GM21723 (cell line): ENCODE data around the gene CHCHD6.

ENCODE experiments used
- ATAC-seq: cut with Tn5 transposase; IDR thresholded peaks from one replicate; pipeline ENCODE4 v1.9.1; 2021; ENCODE audit warnings: mild to moderate bottlenecking, moderate library complexity; ENCODE audit not compliant: unreplicated experiment

The CHCHD6 gene

GRCh38 chr3:126703512-126704493 is at the start of gene CHCHD6:
CHCHD6 (plus strand) TSS chr3:126704240; CDS start chr3:126704313, 73 bp downstream.
- peak; percentile 96 for ATAC-seq

GRCh38 chr3:126654571-126655383 is 49.3 kb upstream of the CHCHD6 start, which contains the start of gene TXNRD3:
TXNRD3 (minus strand) TSS chr3:126655124.
- ATAC-seq, result no peak

GRCh38 chr3:126655887-126656286 is 48.2 kb upstream of the CHCHD6 start:
- no peak for ATAC-seq

GRCh38 chr3:126656371-126657134 is 47.5 kb upstream of the CHCHD6 start:
- ATAC-seq, result no peak

GRCh38 chr3:126657901-126658300 is 46.1 kb upstream of the CHCHD6 start:
- ATAC-seq, result no peak

- ATAC-seq, result no peak
Observed at GRCh38 chr3:126658584-126658983, 45.5 kb upstream of the CHCHD6 start.

GRCh38 chr3:126659915-126660886 is 43.8 kb upstream of the CHCHD6 start:
- ATAC-seq, result no peak

- ATAC-seq, result no peak
Observed at GRCh38 chr3:126661532-126662364, 42.3 kb upstream of the CHCHD6 start.

- no peak for ATAC-seq
Observed at GRCh38 chr3:126663257-126663656, 40.8 kb upstream of the CHCHD6 start.

GRCh38 chr3:126663750-126664149 is 40.3 kb upstream of the CHCHD6 start:
- no peak for ATAC-seq

GRCh38 chr3:126664591-126665214 is 39.3 kb upstream of the CHCHD6 start:
- no peak for ATAC-seq

GRCh38 chr3:126665221-126665936 is 38.7 kb upstream of the CHCHD6 start:
- no peak for ATAC-seq

- no peak for ATAC-seq
Observed at GRCh38 chr3:126665959-126666657, 37.9 kb upstream of the CHCHD6 start.

- no peak for ATAC-seq
Observed at GRCh38 chr3:126666658-126667528, 37.1 kb upstream of the CHCHD6 start.

GRCh38 chr3:126667631-126668449 is 36.2 kb upstream of the CHCHD6 start:
- no peak for ATAC-seq
